G401.6 (cell line): ENCODE data around the gene NIPBL.
"Not testable (repeated sequence)": the region's sequence is repeated elsewhere in the genome, so short reads cannot be mapped to it uniquely, and the experiment has no call there.

Experiments
- FAIRE-seq: peaks from 2 replicates; lab custom pipeline; 2012; peaks lifted over from hg19 to GRCh38; lab: Jason Lieb, UNC

NIPBL gene

GRCh38 chr5:36902353-36902752, 25.8 kb downstream of the NIPBL start:
- FAIRE-seq = no peak

- no peak for FAIRE-seq
These were observed 28.1 kb downstream of the NIPBL start for GRCh38 chr5:36904677-36905076.

GRCh38 chr5:36908544-36909260, 32.1 kb downstream of the NIPBL start:
- no peak for FAIRE-seq

GRCh38 chr5:36915653-36916052, 39.1 kb downstream of the NIPBL start:
- FAIRE-seq = no peak

GRCh38 chr5:36916614-36917013, 40.0 kb downstream of the NIPBL start:
- not testable (repeated sequence) for FAIRE-seq

- not testable (repeated sequence) for FAIRE-seq
These were observed 40.8 kb downstream of the NIPBL start for GRCh38 chr5:36917358-36917757.

- no peak for FAIRE-seq
These were observed 42.7 kb downstream of the NIPBL start for GRCh38 chr5:36919238-36919637.

- no peak for FAIRE-seq
These were observed 43.1 kb downstream of the NIPBL start for GRCh38 chr5:36919650-36920049.

- FAIRE-seq = peak; percentile 30
These were observed 52.4 kb downstream of the NIPBL start for GRCh38 chr5:36928947-36929346.

GRCh38 chr5:36929438-36929837, 52.9 kb downstream of the NIPBL start:
- FAIRE-seq = no peak

GRCh38 chr5:36932056-36932455, 55.5 kb downstream of the NIPBL start:
- no peak for FAIRE-seq

- FAIRE-seq = no peak
These were observed 56.1 kb downstream of the NIPBL start for GRCh38 chr5:36932699-36933098.

- FAIRE-seq = no peak
These were observed 58.3 kb downstream of the NIPBL start for GRCh38 chr5:36934740-36935356.

GRCh38 chr5:36935805-36936204, 59.2 kb downstream of the NIPBL start:
- no peak for FAIRE-seq

- FAIRE-seq = no peak
These were observed 59.7 kb downstream of the NIPBL start for GRCh38 chr5:36936309-36936708.

GRCh38 chr5:36938129-36938528, 61.6 kb downstream of the NIPBL start:
- no peak for FAIRE-seq

GRCh38 chr5:36939969-36940858, 63.6 kb downstream of the NIPBL start:
- peak; percentile 58 for FAIRE-seq

- FAIRE-seq = no peak
These were observed 67.0 kb downstream of the NIPBL start for GRCh38 chr5:36943584-36943983.

- no peak for FAIRE-seq
These were observed 67.5 kb downstream of the NIPBL start for GRCh38 chr5:36944024-36944423.

- peak; percentile 97 for FAIRE-seq
These were observed 68.1 kb downstream of the NIPBL start for GRCh38 chr5:36944607-36945225.

GRCh38 chr5:36945687-36946086, 69.1 kb downstream of the NIPBL start:
- FAIRE-seq = no peak

- no peak for FAIRE-seq
These were observed 69.5 kb downstream of the NIPBL start for GRCh38 chr5:36946101-36946500.

GRCh38 chr5:36948041-36948440, 71.5 kb downstream of the NIPBL start:
- no peak for FAIRE-seq
